BE2C (cell line): Measurements from ENCODE around the gene PLAAT2.

ENCODE experiments used
- DNase-seq: peaks from one replicate; pipeline ENCODE4 v3.0.0-alpha.2; 2020
- H3K27me3 ChIP-seq: fragments of 250-450 bp; sonication (Bioruptor Pico); 2 replicates; pipeline ENCODE4 v1.5.1; 2020; ENCODE audit warnings: mild to moderate bottlenecking
- H3K36me3 ChIP-seq: fragments of 250-450 bp; sonication (Bioruptor Pico); 2 replicates; pipeline ENCODE4 v1.5.1; 2020; ENCODE audit warnings: mild to moderate bottlenecking
- H3K4me1 ChIP-seq: fragments of 250-450 bp; sonication (Bioruptor Pico); 2 replicates; pipeline ENCODE4 v1.5.1; 2020
- H3K4me3 ChIP-seq: 2 replicates; pipeline ENCODE4 v1.5.1; 2011; ENCODE audit warnings: low read depth, low read length
- H3K9me3 ChIP-seq: fragments of 250-450 bp; sonication (Bioruptor Pico); 2 replicates; pipeline ENCODE4 v1.5.1; 2020
- CTCF ChIP-seq: IDR thresholded peaks from 2 replicates; pipeline ENCODE4 v1.5.1; 2012; ENCODE audit warnings: mild to moderate bottlenecking, low read depth, low read length

The PLAAT2 gene

GRCh38 chr11:63564784-63565350 is 1.7 kb upstream of the PLAAT2 start:
- no peaks in the 10 kb centered on the region for H3K9me3 ChIP-seq
- no peak for DNase-seq
- no peaks in the 10 kb centered on the region for H3K27me3 ChIP-seq
- no peak overlapping the region for H3K4me3 ChIP-seq
- TF ChIP-seq CTCF: no peak
- no peaks in the 10 kb centered on the region for H3K36me3 ChIP-seq
- H3K4me1 ChIP-seq: no peaks in the 10 kb centered on the region

- no peak for TF ChIP-seq CTCF
- peak; percentile 14 for DNase-seq
- Histone ChIP-seq H3K36me3 (no peaks in the 10 kb centered on the region), H3K9me3 (no peaks in the 10 kb centered on the region), H3K4me3 (no peak overlapping the region), H3K27me3 (no peaks in the 10 kb centered on the region), H3K4me1 (no peaks in the 10 kb centered on the region)
Measured at GRCh38 chr11:63564056-63564774, 1.0 kb upstream of the PLAAT2 start.

GRCh38 chr11:63560506-63561180 is 2.5 kb downstream of the PLAAT2 start:
- Histone ChIP-seq H3K27me3 (no peaks in the 10 kb centered on the region), H3K36me3 (no peaks in the 10 kb centered on the region), H3K4me3 (no peak overlapping the region), H3K4me1 (no peaks in the 10 kb centered on the region), H3K9me3 (no peaks in the 10 kb centered on the region)
- no peak for DNase-seq
- no peak for TF ChIP-seq CTCF

- H3K27me3 ChIP-seq: no peaks in the 10 kb centered on the region
- H3K36me3 ChIP-seq: no peaks in the 10 kb centered on the region
- H3K9me3 ChIP-seq: no peaks in the 10 kb centered on the region
- no peak for DNase-seq
- H3K4me1 ChIP-seq: no peaks in the 10 kb centered on the region
- no peak for TF ChIP-seq CTCF
- no peak overlapping the region for H3K4me3 ChIP-seq
Measured at GRCh38 chr11:63558459-63559157, 4.6 kb downstream of the PLAAT2 start.

GRCh38 chr11:63557570-63557969 is 5.6 kb downstream of the PLAAT2 start:
- Histone ChIP-seq H3K27me3 (no peaks in the 10 kb centered on the region), H3K36me3 (no peaks in the 10 kb centered on the region), H3K9me3 (no peaks in the 10 kb centered on the region), H3K4me1 (no peaks in the 10 kb centered on the region), H3K4me3 (no peak overlapping the region)
- no peak for DNase-seq
- TF ChIP-seq CTCF: no peak
